ENCODE results near the gene DENND4A. TPM values are rescaled to one million over a fixed set of nuclear protein-coding genes. Genes with fewer than 3 reads are reported as not detected.
A peak's percentile ranks its signal among the peaks of the same experiment; 100 is the strongest.

Gene DENND4A
- total and polyA plus RNA-seq, 2 of the 4 experiments (the other 2 are of a cell fraction) = 4.1 to 17.7 TPM

DNA sequence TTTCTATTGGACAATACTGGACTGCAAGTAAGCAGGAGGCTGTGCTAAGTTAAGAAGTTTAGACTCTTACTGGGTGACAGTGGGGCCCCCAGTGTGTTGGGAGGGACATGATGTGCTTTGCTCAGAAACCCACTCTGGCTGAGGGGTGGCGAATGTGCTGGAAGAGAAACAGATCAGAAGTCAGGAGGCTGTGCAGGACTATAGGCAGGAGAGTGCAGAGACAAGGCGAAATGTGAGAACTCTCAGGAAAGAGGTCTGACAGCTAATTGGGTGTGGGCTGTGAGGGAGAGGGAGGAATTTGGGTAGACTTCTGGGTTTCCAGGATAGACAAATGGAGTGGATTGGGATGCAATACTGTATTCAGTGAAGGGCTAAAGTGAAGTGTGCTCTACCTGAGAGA lies 158.3 kb downstream of the DENND4A start:
- Histone ChIP-seq H4K20me1 (ENCODE audit: insufficient read depth, low read length) (no peaks in the 10 kb centered on the region), H3K79me1 (ENCODE audit: low read depth in 1 of 2, low read length in 2 of 2) (0 out of 4 replicates have a peak, but pooled peaks cover 0 to 3% of the 10 kb centered on the region in 2 experiments), H2BK5ac (ENCODE audit: low read depth, low read length, poor library complexity, severe bottlenecking) (no peak overlapping the region), H3K4ac (ENCODE audit: low read depth, low read length) (no peak overlapping the region), H3K9me1 (ENCODE audit: insufficient read depth, low read length) (peaks cover 6% of the 10 kb centered on the region; the same call in 1 of the 2 replicates), H3K23ac (ENCODE audit: low read depth, low read length) (no peak overlapping the region), H3K4me1 (ENCODE audit: control insufficient read depth, insufficient read depth, low read length) (peaks cover 9% of the 10 kb centered on the region), H3K4me2 (ENCODE audit: low read depth, low read length) (no peak overlapping the region), H3K4me3 (ENCODE audit: insufficient read depth, low read depth, low read length) (no peak overlapping the region), H3K18ac (ENCODE audit: low read depth, low read length) (no peak overlapping the region), H2BK15ac (ENCODE audit: low read depth, low read length) (no peak overlapping the region), H2AK5ac (ENCODE audit: low read depth, low read length) (no peak overlapping the region), H3K36me3 (ENCODE audit: control insufficient read depth, insufficient read depth, low read length) (no peaks in the 10 kb centered on the region), H2AFZ (replicated peaks; ENCODE audit: low read length, poor library complexity) (peak overlapping the region; percentile 59), H2BK20ac (ENCODE audit: low read depth, low read length) (no peak overlapping the region), H3K9me3 (ENCODE audit: control insufficient read depth, insufficient read depth, low read length) (no peaks in the 10 kb centered on the region), H2BK120ac (ENCODE audit: low read depth, low read length) (no peak overlapping the region), H4K5ac (ENCODE audit: low read depth, low read length) (no peak overlapping the region), H3K9ac (ENCODE audit: low read depth, low read length) (no peak overlapping the region), H3K27ac (ENCODE audit: insufficient read depth, low read length) (no peak overlapping the region), H4K91ac (ENCODE audit: insufficient read depth, low read depth, low read length) (no peak overlapping the region), H2AK9ac (replicated peaks; ENCODE audit: low read depth, low read length, poor library complexity) (no peak overlapping the region), H3K56ac (ENCODE audit: extremely low read depth, insufficient read depth, low read length) (no peak overlapping the region), H4K8ac (ENCODE audit: low read depth in 2 of 2, low read length in 2 of 2) (no peak overlapping the region), H3K14ac (replicated peaks; ENCODE audit: low read depth, low read length) (no peak overlapping the region), H3K27me3 (ENCODE audit: control insufficient read depth, insufficient read depth, low read length) (no peaks in the 10 kb centered on the region)
- intact Hi-C loops (cut with micrococcal nuclease) = loop anchor here (10.0 kb wide), 1 partner anchor 651 kb away; no protein-coding TSS in a partner anchor
- in situ Hi-C loops (cut with MboI; ENCODE audit: low sequenced_read_pairs) = no loop called here
- ATAC-seq (ENCODE audit: low read depth) (no peak), DNase-seq (no peak)
- BruUV-seq (replicated peaks) = no TSS peak
- dilution Hi-C loops (cut with HindIII; ENCODE audit: low sequenced_read_pairs, unreplicated experiment) = no loop called here
- POLR2A ChIA-PET (ENCODE audit: unreplicated experiment) = no interaction called here
- no peak for TF ChIP-seq CHD1 (IDR thresholded peaks at IDR 0.05; ENCODE audit: low read depth, low read length)
- TF ChIP-seq MXI1 (IDR thresholded peaks at IDR 0.05; ENCODE audit: borderline replicate concordance, low read depth, low read length) = no peak
- no peak for TF ChIP-seq CEBPB (IDR thresholded peaks at IDR 0.05; ENCODE audit: low read depth, low read length)
- TF ChIP-seq MAZ (IDR thresholded peaks at IDR 0.05; ENCODE audit: borderline replicate concordance, low read depth, low read length) = no peak
- WGBS, 2 experiments (ENCODE audit: extremely low coverage in 2 of 2, insufficient read length in 1 of 2) = 50% methylated on average over 1 of the region's 2 CpGs; no CpG with 5 or more reads in 1 of the 2 experiments
- CTCF ChIA-PET = interaction anchor here (0.6 to 1.4 kb wide), 2 partner anchors 8 to 135 kb away, joined by 3 to 6 read pairs; no protein-coding TSS in a partner anchor
